ENCODE results near the gene NEK8.
"Not testable (repeated sequence)": the region's sequence is repeated elsewhere in the genome, so short reads cannot be mapped to it uniquely, and the experiment has no call there.

The NEK8 gene

GRCh38 chr17:28710861-28711722 is 17.5 kb upstream of the NEK8 start:
- DNase-seq = peak; percentile 85 to 86

GRCh38 chr17:28711723-28712031 is 16.9 kb upstream of the NEK8 start, which contains the start of gene PROCA1:
TSS of gene PROCA1 (minus strand) at chr17:28711888. CDS start at chr17:28711660, 228 bp downstream.
- DNase-seq = peak in 1 of 2 donors; percentile 32

- DNase-seq = peak; percentile 58 to 68
Measured at GRCh38 chr17:28712032-28712704, 16.4 kb upstream of the NEK8 start.

- no peak for DNase-seq
Measured at GRCh38 chr17:28712705-28713415, 15.7 kb upstream of the NEK8 start.

GRCh38 chr17:28714281-28714680 is 14.3 kb upstream of the NEK8 start:
- no peak for DNase-seq

GRCh38 chr17:28715217-28715616 is 13.4 kb upstream of the NEK8 start:
- DNase-seq = no peak

- DNase-seq = no peak
Measured at GRCh38 chr17:28716740-28717577, 11.6 kb upstream of the NEK8 start.

- no peak for DNase-seq
Measured at GRCh38 chr17:28717578-28718332, 10.8 kb upstream of the NEK8 start, which contains the start of gene RAB34. TSS of gene RAB34 (minus strand) at chr17:28717868. CDS start at chr17:28717266, 602 bp downstream.

- DNase-seq = no peak
Measured at GRCh38 chr17:28718333-28719020, 10.1 kb upstream of the NEK8 start.

- no peak for DNase-seq
Measured at GRCh38 chr17:28719021-28719433, 9.6 kb upstream of the NEK8 start.

- peak; percentile 28 to 39 for DNase-seq
Measured at GRCh38 chr17:28720247-28720996, 8.2 kb upstream of the NEK8 start.

- not testable (repeated sequence) for DNase-seq
Measured at GRCh38 chr17:28720997-28721329, 7.6 kb upstream of the NEK8 start.

GRCh38 chr17:28722417-28723158 is 6.0 kb upstream of the NEK8 start:
- no peak for DNase-seq

- DNase-seq = no peak
Measured at GRCh38 chr17:28723159-28723835, 5.3 kb upstream of the NEK8 start.

GRCh38 chr17:28723836-28724499 is 4.6 kb upstream of the NEK8 start:
- not testable (repeated sequence) for DNase-seq

GRCh38 chr17:28724500-28725165 is 4.0 kb upstream of the NEK8 start:
- DNase-seq = no peak

GRCh38 chr17:28725166-28725659 is 3.4 kb upstream of the NEK8 start:
- DNase-seq = no peak

Measured in activated CD4-positive, alpha-beta T cell treated with anti-CD3 and anti-CD28 coated beads for 4 hours (primary cell).